CD14-positive monocyte (primary cell): ENCODE data around the gene ZIC2. TPM values are rescaled to one million over a fixed set of nuclear protein-coding genes. Genes with fewer than 3 reads are reported as not detected.
A peak's percentile ranks its signal among the peaks of the same experiment; 100 is the strongest.

Experiments
- DNase-seq, 3 donors: peaks; one replicate each; pipeline ENCODE4 v3.0.0-alpha.2; 2011 to 2022
- H2AFZ ChIP-seq: 2 replicates; pipeline ENCODE4 v1.6.0; 2012; ENCODE audit warnings: mild to moderate bottlenecking, low read depth, low read length, inconsistent platforms; ENCODE audit not compliant: insufficient read depth, poor library complexity, severe bottlenecking
- H3K27ac ChIP-seq, 2 donors: 1 replicate in 1 of 2; 2 replicates in 1 of 2; pipeline ENCODE4 v1.5.1; 2012 to 2013; ENCODE audit warnings: low read length in 2 of 2, control low read depth in 1 of 2, inconsistent platforms in 1 of 2, low read depth in 1 of 2, mild to moderate bottlenecking in 1 of 2
- H3K27me3 ChIP-seq, 2 donors: one replicate each; pipeline versions ENCODE4 v1.6.0 to v1.6.1; 2011 to 2013; ENCODE audit warnings: low read length in 2 of 2; ENCODE audit not compliant: control insufficient read depth in 2 of 2, insufficient read depth in 2 of 2
- H3K36me3 ChIP-seq, 2 donors: replicated peaks in 1 of 2; 1 replicate in 1 of 2; 2 replicates in 1 of 2; pipeline versions ENCODE4 v1.5.1 to v1.6.1; 2012 to 2013; ENCODE audit warnings: low read length in 2 of 2, control low read depth in 1 of 2, inconsistent platforms in 1 of 2, mild to moderate bottlenecking in 1 of 2; ENCODE audit not compliant: insufficient read depth in 2 of 2, control insufficient read depth in 1 of 2
- H3K4me1 ChIP-seq, 2 donors: 1 replicate in 1 of 2; 2 replicates in 1 of 2; pipeline versions ENCODE4 v1.5.1 to v1.6.1; 2012 to 2013; ENCODE audit warnings: low read length in 2 of 2, control low read depth in 1 of 2, inconsistent platforms in 1 of 2, mild to moderate bottlenecking in 1 of 2, moderate library complexity in 1 of 2; ENCODE audit not compliant: insufficient read depth in 2 of 2, control insufficient read depth in 1 of 2
- H3K4me2 ChIP-seq: replicated peaks from 2 replicates; pipeline ENCODE3; 2012; ENCODE audit warnings: low read length, moderate library complexity, mild to moderate bottlenecking; ENCODE audit not compliant: poor library complexity, severe bottlenecking; ENCODE audit errors: extremely low read depth
- H3K4me3 ChIP-seq, 3 experiments: fragments of 200-600 bp in 1 of 3; sonication (generic) in 1 of 3; replicated peaks in 1 of 3; 1 replicate in 2 of 3; 2 replicates in 1 of 3; pipeline ENCODE4 v1.5.1; 2011 to 2013; ENCODE audit warnings: low read length in 3 of 3, mild to moderate bottlenecking in 3 of 3, control low read depth in 2 of 3, low read depth in 2 of 3, inconsistent platforms in 1 of 3, moderate library complexity in 1 of 3
- H3K79me2 ChIP-seq: 2 replicates; pipeline ENCODE4 v1.6.0; 2012; ENCODE audit warnings: mild to moderate bottlenecking, control low read depth, inconsistent platforms, low read length, moderate library complexity; ENCODE audit not compliant: insufficient read depth
- H3K9ac ChIP-seq: 2 replicates; pipeline ENCODE4 v1.6.0; 2017; ENCODE audit warnings: low read length, mild to moderate bottlenecking; ENCODE audit not compliant: insufficient read depth, poor library complexity, severe bottlenecking
- H3K9me3 ChIP-seq, 2 donors: replicated peaks in 1 of 2; 1 replicate in 1 of 2; 2 replicates in 1 of 2; pipeline versions ENCODE4 v1.5.1 to v1.6.1; 2012 to 2013; ENCODE audit warnings: low read length in 2 of 2, control low read depth in 1 of 2; ENCODE audit not compliant: control insufficient read depth in 1 of 2, insufficient read depth in 1 of 2
- H4K20me1 ChIP-seq: 2 replicates; pipeline ENCODE4 v1.6.0; 2012; ENCODE audit warnings: mild to moderate bottlenecking, low read length, control low read depth, moderate library complexity; ENCODE audit not compliant: insufficient read depth
- H3K27ac Mint-ChIP-seq, 7 donors: one replicate each; pipeline ENCODE4 v1.8.0; 2020; ENCODE audit warnings: mild to moderate bottlenecking in 7 of 7, mixed read lengths in 7 of 7, moderate library complexity in 6 of 7, inconsistent platforms in 2 of 7
- H3K27me3 Mint-ChIP-seq, 3 donors: one replicate each; pipeline ENCODE4 v1.8.0; 2021 to 2022; ENCODE audit warnings: low read depth in 3 of 3, mild to moderate bottlenecking in 3 of 3, mixed read lengths in 3 of 3, moderate library complexity in 3 of 3, inconsistent platforms in 1 of 3
- H3K36me3 Mint-ChIP-seq, 2 donors: one replicate each; pipeline ENCODE4 v1.8.0; 2020; ENCODE audit warnings: mixed read lengths in 2 of 2, inconsistent platforms in 1 of 2, mild to moderate bottlenecking in 1 of 2
- H3K4me1 Mint-ChIP-seq: one replicate; pipeline ENCODE4 v1.8.0; 2020; ENCODE audit warnings: mild to moderate bottlenecking, mixed read lengths
- H3K4me3 Mint-ChIP-seq, 2 donors: one replicate each; pipeline ENCODE4 v1.8.0; 2020; ENCODE audit warnings: mild to moderate bottlenecking in 2 of 2, mixed read lengths in 2 of 2, moderate library complexity in 1 of 2
- H3K9me3 Mint-ChIP-seq, 7 donors: one replicate each; pipeline ENCODE4 v1.8.0; 2020 to 2022; ENCODE audit warnings: mixed read lengths in 7 of 7, mild to moderate bottlenecking in 6 of 7, moderate library complexity in 6 of 7, inconsistent platforms in 2 of 7
- WGBS: methylation state at CpG from one replicate; pipeline ENCODE4 v1.1.5; 2013; ENCODE audit warnings: missing lambda C conversion rate; ENCODE audit not compliant: insufficient coverage; 5-methylcytosine and 5-hydroxymethylcytosine counted together
- intact Hi-C, 2 donors: fragments of 100-400 bp; cut with micrococcal nuclease; formaldehyde crosslinking; loops; one replicate each; pipeline versions ENCODE4 v1.15.0 to v1.15.1; 2023
- polyA plus RNA-seq, 3 donors: library from polyadenylated mRNA; depleted of rRNA in 1 of 3; unstranded in 2 of 3; stranded (reverse) in 1 of 3; fragments of 300-500 nt in 2 of 3; fragments of >200 nt in 1 of 3; fragmentation: Illumina TruSeq in 2 of 3; gene quantifications; 1 replicate in 2 of 3; 2 replicates in 1 of 3; pipeline ENCODE4 v1.2.3, GENCODE V29; 2012 to 2021
- TF ChIP-seq, protein P1 (sequence below): fragments of 200-600 bp; IDR thresholded peaks from one replicate; pipeline ENCODE4 v1.8.0; 2022; ENCODE audit warnings: antibody characterized with exemption, mild to moderate bottlenecking

The ZIC2 gene
- polyA plus RNA-seq, 3 donors = not detected

DNA sequence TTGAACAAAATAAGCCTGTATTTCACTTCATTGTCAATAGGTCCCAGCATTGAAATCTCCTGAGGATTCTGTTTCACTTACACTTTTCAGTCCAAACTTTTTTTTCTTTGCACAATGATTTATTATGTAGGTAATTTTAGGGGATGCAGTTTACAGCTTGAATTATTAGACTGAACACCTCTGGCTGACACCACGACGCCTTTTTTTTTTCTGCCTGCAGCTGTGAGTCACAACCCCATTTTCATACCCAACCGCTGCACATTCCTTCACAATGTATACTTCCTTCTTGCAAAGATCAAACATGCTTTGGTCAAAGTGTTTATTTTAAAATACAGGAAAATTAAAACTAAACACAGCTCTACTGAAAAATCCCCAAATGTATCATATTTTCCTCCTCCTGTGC, 11.4 kb downstream of the ZIC2 start:
- DNase-seq = peak in 1 of 3 donors; percentile 27

GRCh38 chr13:99993660-99994637, 12.4 kb downstream of the ZIC2 start:
- no peaks in the 10 kb centered on the region for H3K36me3 ChIP-seq
- no CpG with 5 or more reads among the region's 9 CpGs for WGBS
- peaks cover 0 to 10% of the 10 kb centered on the region in 2 donors for H3K4me1 ChIP-seq
- H3K79me2 ChIP-seq = no peaks in the 10 kb centered on the region
- H3K4me3 ChIP-seq = no peak overlapping the region
- Mint-ChIP-seq H3K27ac (no peak overlapping the region), H3K36me3 (peaks cover 3 to 8% of the 10 kb centered on the region in 2 donors), H3K4me1 (peaks cover 27% of the 10 kb centered on the region), H3K4me3 (peak overlapping the region in 1 of 2 donors; percentile 76), H3K27me3 (peaks cover 98 to 100% (median 99%) of the 10 kb centered on the region in 3 donors), H3K9me3 (peaks cover 0 to 52% (median 19%) of the 10 kb centered on the region in 7 donors)
- no peak for DNase-seq
- H3K9ac ChIP-seq = no peak overlapping the region
- no peak overlapping the region for H3K27ac ChIP-seq
- intact Hi-C loops = no loop called here
- peaks cover 9 to 66% of the 10 kb centered on the region in 2 donors for H3K9me3 ChIP-seq
- H4K20me1 ChIP-seq = no peaks in the 10 kb centered on the region
- no peak overlapping the region for H3K4me2 ChIP-seq
- H2AFZ ChIP-seq = no peak overlapping the region
- peaks cover 89 to 100% of the 10 kb centered on the region in 2 donors for H3K27me3 ChIP-seq
- TF ChIP-seq, protein P1, sequence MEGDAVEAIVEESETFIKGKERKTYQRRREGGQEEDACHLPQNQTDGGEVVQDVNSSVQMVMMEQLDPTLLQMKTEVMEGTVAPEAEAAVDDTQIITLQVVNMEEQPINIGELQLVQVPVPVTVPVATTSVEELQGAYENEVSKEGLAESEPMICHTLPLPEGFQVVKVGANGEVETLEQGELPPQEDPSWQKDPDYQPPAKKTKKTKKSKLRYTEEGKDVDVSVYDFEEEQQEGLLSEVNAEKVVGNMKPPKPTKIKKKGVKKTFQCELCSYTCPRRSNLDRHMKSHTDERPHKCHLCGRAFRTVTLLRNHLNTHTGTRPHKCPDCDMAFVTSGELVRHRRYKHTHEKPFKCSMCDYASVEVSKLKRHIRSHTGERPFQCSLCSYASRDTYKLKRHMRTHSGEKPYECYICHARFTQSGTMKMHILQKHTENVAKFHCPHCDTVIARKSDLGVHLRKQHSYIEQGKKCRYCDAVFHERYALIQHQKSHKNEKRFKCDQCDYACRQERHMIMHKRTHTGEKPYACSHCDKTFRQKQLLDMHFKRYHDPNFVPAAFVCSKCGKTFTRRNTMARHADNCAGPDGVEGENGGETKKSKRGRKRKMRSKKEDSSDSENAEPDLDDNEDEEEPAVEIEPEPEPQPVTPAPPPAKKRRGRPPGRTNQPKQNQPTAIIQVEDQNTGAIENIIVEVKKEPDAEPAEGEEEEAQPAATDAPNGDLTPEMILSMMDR = no peak

More for the DNA sequence above, 11.4 kb downstream of the ZIC2 start:
- peaks cover 28% of the 10 kb centered on the region for H3K4me1 Mint-ChIP-seq
- peaks cover 0 to 10% of the 10 kb centered on the region in 2 donors for H3K4me1 ChIP-seq
- H3K4me3 Mint-ChIP-seq = peak overlapping the region in 1 of 2 donors; percentile 76
- H3K9ac ChIP-seq = no peak overlapping the region
- no peak overlapping the region for H2AFZ ChIP-seq
- H3K36me3 ChIP-seq = no peaks in the 10 kb centered on the region
- no peak overlapping the region for H3K4me3 ChIP-seq
- peaks cover 97 to 100% (median 98%) of the 10 kb centered on the region in 3 donors for H3K27me3 Mint-ChIP-seq
- H3K9me3 Mint-ChIP-seq = peaks cover 0 to 49% (median 19%) of the 10 kb centered on the region in 7 donors
- H3K4me2 ChIP-seq = no peak overlapping the region
- H3K9me3 ChIP-seq = peaks cover 9 to 65% of the 10 kb centered on the region in 2 donors
- no CpG with 5 or more reads among the region's 3 CpGs for WGBS
- H3K36me3 Mint-ChIP-seq = peaks cover 3 to 4% of the 10 kb centered on the region in 2 donors
- H3K27me3 ChIP-seq = peaks cover 93 to 100% of the 10 kb centered on the region in 2 donors
- intact Hi-C loops = no loop called here
- H3K27ac Mint-ChIP-seq = no peak overlapping the region
- no peaks in the 10 kb centered on the region for H3K79me2 ChIP-seq
- TF ChIP-seq, protein P1 = no peak
- H3K27ac ChIP-seq = no peak overlapping the region
- H4K20me1 ChIP-seq = no peaks in the 10 kb centered on the region
